Lung (tissue), 12 donors: ENCODE measurements around the gene POU2F1. TPM values are rescaled to one million over a fixed set of nuclear protein-coding genes. Genes with fewer than 3 reads are reported as not detected.

Experiments
- ATAC-seq: fragments of 200-7000 bp; cut with Tn5 transposase; one replicate; pipeline ENCODE4 v1.9.1; 2020; ENCODE audit warnings: moderate number of reproducible peaks; ENCODE audit not compliant: insufficient read depth, low FRiP score
- DNase-seq, 3 donors: peaks; one replicate each; pipeline ENCODE4 v3.0.0-alpha.2; 2013 to 2017
- H3K27ac ChIP-seq, 2 donors: one replicate each; pipeline ENCODE4 v1.5.1; 2013; ENCODE audit warnings: mild to moderate bottlenecking in 2 of 2, moderate library complexity in 2 of 2, control low read depth in 1 of 2, inconsistent platforms in 1 of 2, low read depth in 1 of 2, low read length in 1 of 2
- H3K27me3 ChIP-seq, 3 donors: one replicate each; pipeline ENCODE4 v1.5.1; 2013; ENCODE audit warnings: low read length in 2 of 3; ENCODE audit not compliant: control insufficient read depth in 3 of 3, insufficient read depth in 3 of 3
- H3K36me3 ChIP-seq, 4 donors: one replicate each; pipeline ENCODE4 v1.5.1; 2013; ENCODE audit warnings: low read length in 4 of 4, mild to moderate bottlenecking in 1 of 4, moderate library complexity in 1 of 4; ENCODE audit not compliant: control insufficient read depth in 4 of 4, insufficient read depth in 4 of 4
- H3K4me1 ChIP-seq, 5 donors: one replicate each; pipeline ENCODE4 v1.5.1; 2013; ENCODE audit warnings: low read length in 5 of 5, mild to moderate bottlenecking in 2 of 5, moderate library complexity in 1 of 5; ENCODE audit not compliant: control insufficient read depth in 5 of 5, insufficient read depth in 5 of 5
- H3K4me3 ChIP-seq: one replicate; pipeline ENCODE4 v1.5.1; 2013; ENCODE audit warnings: mild to moderate bottlenecking, control low read depth, moderate library complexity
- H3K9ac ChIP-seq, 2 donors: one replicate each; pipeline ENCODE4 v1.5.1; 2013; ENCODE audit warnings: low read length in 2 of 2, control low read depth in 1 of 2; ENCODE audit not compliant: insufficient read depth in 1 of 2
- H3K9me3 ChIP-seq, 4 donors: one replicate each; pipeline ENCODE4 v1.5.1; 2013; ENCODE audit warnings: low read length in 3 of 4, mild to moderate bottlenecking in 1 of 4, moderate library complexity in 1 of 4; ENCODE audit not compliant: control insufficient read depth in 4 of 4, insufficient read depth in 3 of 4
- CTCF ChIP-seq: IDR thresholded peaks from 2 replicates; pipeline ENCODE4 v1.5.1; 2012; ENCODE audit warnings: mild to moderate bottlenecking; ENCODE audit errors: control extremely low read depth, extremely low read depth
- WGBS, 2 donors: extraction: QIAGEN DNeasy Blood & Tissue Kit; methylation state at CpG; one replicate each; pipeline ENCODE4 v1.1.7; 2013; 5-methylcytosine and 5-hydroxymethylcytosine counted together
- polyA plus RNA-seq, 2 donors: library from polyadenylated mRNA; stranded (reverse); fragments of 200-250 nt; gene quantifications; one replicate each; pipeline ENCODE4 v1.2.1, GENCODE V29; 2013
- total RNA-seq, 2 donors: library from RNA; depleted of rRNA in 1 of 2; stranded (reverse); fragments of >200 nt in 1 of 2; gene quantifications; one replicate each; pipeline ENCODE4 v1.2.1, GENCODE V29; 2014 to 2021
- donor health status: control.
- donor health status: control.
- donor health status: Bipolar disorder and iron deficiency.
- donor health status: healthy.
- donor health status: DM: yes; HTN: yes; CAD: no.

POU2F1 gene
- total and polyA plus RNA-seq, 4 donors, result 2.0 to 34.4 (median 8.7) TPM

GRCh38 chr1:167207940-167208623, 12.6 kb upstream of the POU2F1 start:
- Histone ChIP-seq H3K9ac (no peak overlapping the region), H3K4me3 (no peak overlapping the region), H3K36me3 (no peaks in the 10 kb centered on the region), H3K27ac (no peak overlapping the region), H3K27me3 (no peaks in the 10 kb centered on the region), H3K4me1 (no peaks in the 10 kb centered on the region), H3K9me3 (peaks cover 0 to 7% (median 2%) of the 10 kb centered on the region in 4 donors)
- ATAC-seq (no peak), DNase-seq (no peak)
- no peak for TF ChIP-seq CTCF
- 41 to 47% methylated on average over 6 of the region's 6 CpGs for WGBS, 2 donors

GRCh38 chr1:167208624-167208976, 12.1 kb upstream of the POU2F1 start:
- no peak for DNase-seq
- WGBS, 2 donors, result 47 to 67% methylated on average over 1 of the region's 1 CpG
- peaks cover 0 to 2% (median 0%) of the 10 kb centered on the region in 3 donors for H3K27me3 ChIP-seq

GRCh38 chr1:167209044-167209443, 11.6 kb upstream of the POU2F1 start:
- Histone ChIP-seq H3K27me3 (peaks cover 0 to 2% (median 1%) of the 10 kb centered on the region in 3 donors), H3K27ac (no peak overlapping the region), H3K4me1 (no peaks in the 10 kb centered on the region), H3K9me3 (peaks cover 0 to 7% (median 2%) of the 10 kb centered on the region in 4 donors), H3K4me3 (no peak overlapping the region), H3K36me3 (no peaks in the 10 kb centered on the region), H3K9ac (no peak overlapping the region)
- no peak for DNase-seq
- WGBS, 2 donors, result 63 to 78% methylated on average over 1 of the region's 1 CpG
- TF ChIP-seq CTCF, result no peak
- no peak for ATAC-seq

More at GRCh38 chr1:167208624-167208976, 12.1 kb upstream of the POU2F1 start:
- TF ChIP-seq CTCF, result no peak
- H3K9ac ChIP-seq, result no peak overlapping the region
- no peak overlapping the region for H3K4me3 ChIP-seq
- no peak for ATAC-seq
- H3K9me3 ChIP-seq, result peaks cover 0 to 7% (median 2%) of the 10 kb centered on the region in 4 donors
- no peak overlapping the region for H3K27ac ChIP-seq
- H3K36me3 ChIP-seq, result no peaks in the 10 kb centered on the region
- no peaks in the 10 kb centered on the region for H3K4me1 ChIP-seq
